Fibroblast of lung (primary cell): ENCODE measurements around the gene NAA60. TPM values are rescaled to one million over a fixed set of nuclear protein-coding genes. Genes with fewer than 3 reads are reported as not detected.

Experiments used
- DNase-seq, 2 donors: peaks; one replicate each; pipeline versions ENCODE4 v3.0.0 to v3.0.0-alpha.2; 2010; ENCODE audit warnings: low read depth in 2 of 2
- H2AFZ ChIP-seq: 2 replicates; pipeline ENCODE4 v1.5.1; 2012; ENCODE audit warnings: low read length, control low read depth, inconsistent platforms
- H3K27ac ChIP-seq: 2 replicates; pipeline ENCODE4 v1.5.1; 2011; ENCODE audit warnings: low read length, control low read depth; ENCODE audit not compliant: insufficient read depth
- H3K27me3 ChIP-seq: 2 replicates; pipeline ENCODE4 v1.5.1; 2011; ENCODE audit warnings: mild to moderate bottlenecking, low read length; ENCODE audit not compliant: control insufficient read depth, insufficient read depth
- H3K36me3 ChIP-seq: 2 replicates; pipeline ENCODE4 v1.5.1; 2011; ENCODE audit warnings: low read length; ENCODE audit not compliant: control insufficient read depth, insufficient read depth
- H3K4me1 ChIP-seq: 2 replicates; pipeline ENCODE4 v1.5.1; 2011; ENCODE audit warnings: low read length; ENCODE audit not compliant: control insufficient read depth, insufficient read depth; ENCODE audit errors: extremely low read depth
- H3K4me2 ChIP-seq: 2 replicates; pipeline ENCODE4 v1.5.1; 2011; ENCODE audit warnings: low read length, control low read depth; ENCODE audit not compliant: insufficient read depth; ENCODE audit errors: extremely low read depth
- H3K4me3 ChIP-seq, 4 experiments: fragments of 200-600 bp in 1 of 4; sonication (generic) in 1 of 4; replicated peaks in 1 of 4; 2 replicates each; pipeline ENCODE4 v1.5.1; 2011 to 2016; ENCODE audit warnings: low read length in 4 of 4, low read depth in 3 of 4, mild to moderate bottlenecking in 3 of 4, control low read depth in 2 of 4, inconsistent platforms in 1 of 4, mixed read lengths in 1 of 4; ENCODE audit not compliant: insufficient read depth in 1 of 4; ENCODE audit errors: control extremely low read depth in 1 of 4
- H3K79me2 ChIP-seq: 2 replicates; pipeline ENCODE4 v1.5.1; 2012; ENCODE audit warnings: mild to moderate bottlenecking, low read length, inconsistent platforms; ENCODE audit not compliant: control insufficient read depth, insufficient read depth
- H3K9ac ChIP-seq: 2 replicates; pipeline ENCODE4 v1.5.1; 2011; ENCODE audit warnings: mild to moderate bottlenecking, low read length, control low read depth; ENCODE audit not compliant: insufficient read depth
- H3K9me3 ChIP-seq: 2 replicates; pipeline ENCODE4 v1.5.1; 2012; ENCODE audit warnings: low read depth, low read length; ENCODE audit not compliant: control insufficient read depth, insufficient read depth
- H4K20me1 ChIP-seq: 2 replicates; pipeline ENCODE4 v1.5.1; 2011; ENCODE audit warnings: low read length; ENCODE audit not compliant: control insufficient read depth, insufficient read depth; ENCODE audit errors: extremely low read depth
- CTCF ChIP-seq, 2 donors: IDR thresholded peaks in 1 of 2; conservative IDR thresholded peaks in 1 of 2; 1 replicate in 1 of 2; 2 replicates in 1 of 2; pipeline ENCODE4 v1.5.1; 2011 to 2012; ENCODE audit warnings: low read length in 2 of 2, control low read depth in 1 of 2, inconsistent platforms in 1 of 2, low read depth in 1 of 2, mild to moderate bottlenecking in 1 of 2
- EZH2 ChIP-seq: IDR thresholded peaks from 2 replicates; pipeline ENCODE4 v1.5.1; 2012; ENCODE audit warnings: low read length, control low read depth, mild to moderate bottlenecking; ENCODE audit errors: missing control alignments
- polyA plus RNA-seq, 2 donors: library from polyadenylated mRNA; depleted of rRNA in 1 of 2; stranded (reverse) in 1 of 2; unstranded in 1 of 2; fragments of >200 nt; gene quantifications; 2 replicates each; pipeline ENCODE4 v1.2.1, GENCODE V29; 2011 to 2012; ENCODE audit warnings: missing spikeins in 1 of 2
- total RNA-seq: library from RNA; depleted of rRNA; stranded (reverse); fragments of >200 nt; gene quantifications from 2 replicates; pipeline ENCODE4 v1.2.1, GENCODE V29; 2014

NAA60 gene
- total and polyA plus RNA-seq, 2 donors (not counting 1 experiment from before 2014, with no cell fraction given) = 12.6 to 33.6 TPM

GRCh38 chr16:3476409-3476808 is 32.9 kb downstream of the NAA60 start:
- no peak for DNase-seq
- Histone ChIP-seq H3K27ac (no peak overlapping the region), H4K20me1 (no peaks in the 10 kb centered on the region), H3K9ac (no peak overlapping the region), H3K4me1 (no peaks in the 10 kb centered on the region), H3K27me3 (no peaks in the 10 kb centered on the region), H3K79me2 (peaks cover 30% of the 10 kb centered on the region), H3K9me3 (no peaks in the 10 kb centered on the region), H2AFZ (no peak overlapping the region), H3K4me3 (no peak overlapping the region), H3K4me2 (no peak overlapping the region), H3K36me3 (peaks cover 3% of the 10 kb centered on the region)
- TF ChIP-seq EZH2 (no peak), CTCF (conservative IDR thresholded peaks at IDR 0.05 in 1 of 2, IDR thresholded peaks at IDR 0.05 in 1 of 2; ENCODE audit: low read depth in 1 of 2, low read length in 2 of 2) (no peak)

GRCh38 chr16:3478242-3478925 is 34.9 kb downstream of the NAA60 start:
- no peak for TF ChIP-seq CTCF (conservative IDR thresholded peaks at IDR 0.05 in 1 of 2, IDR thresholded peaks at IDR 0.05 in 1 of 2; ENCODE audit: low read depth in 1 of 2, low read length in 2 of 2)
- TF ChIP-seq EZH2 = no peak
- no peaks in the 10 kb centered on the region for H3K9me3 ChIP-seq
- peaks cover 21% of the 10 kb centered on the region for H3K79me2 ChIP-seq
- H4K20me1 ChIP-seq = no peaks in the 10 kb centered on the region
- no peak overlapping the region for H3K27ac ChIP-seq
- H3K36me3 ChIP-seq = peaks cover 9% of the 10 kb centered on the region
- no peak overlapping the region for H3K4me2 ChIP-seq
- no peaks in the 10 kb centered on the region for H3K27me3 ChIP-seq
- H3K4me3 ChIP-seq = no peak overlapping the region
- no peak overlapping the region for H3K9ac ChIP-seq
- no peaks in the 10 kb centered on the region for H3K4me1 ChIP-seq
- H2AFZ ChIP-seq = no peak overlapping the region
- no peak for DNase-seq

- Histone ChIP-seq H3K9ac (no peak overlapping the region), H3K4me3 (no peak overlapping the region), H3K4me1 (no peaks in the 10 kb centered on the region), H3K79me2 (peaks cover 12% of the 10 kb centered on the region), H2AFZ (no peak overlapping the region), H3K9me3 (no peaks in the 10 kb centered on the region), H3K27ac (no peak overlapping the region), H4K20me1 (no peaks in the 10 kb centered on the region), H3K4me2 (no peak overlapping the region), H3K27me3 (no peaks in the 10 kb centered on the region), H3K36me3 (peaks cover 13% of the 10 kb centered on the region)
- DNase-seq = no peak
- TF ChIP-seq CTCF (conservative IDR thresholded peaks at IDR 0.05 in 1 of 2, IDR thresholded peaks at IDR 0.05 in 1 of 2; ENCODE audit: low read depth in 1 of 2, low read length in 2 of 2) (no peak), EZH2 (no peak)
Measured at GRCh38 chr16:3479654-3480216, 36.3 kb downstream of the NAA60 start.
